Glomerular visceral epithelial cell (primary cell): ENCODE results near the gene MORC3.
"Not testable (repeated sequence)": the region's sequence is repeated elsewhere in the genome, so short reads cannot be mapped to it uniquely, and the experiment has no call there.

Experiments used
- DNase-seq: peaks from one replicate; pipeline ENCODE4 v3.0.0-alpha.2; 2016; ENCODE audit errors: extremely low spot score

The MORC3 gene

GRCh38 chr21:36385233-36386030, 65.4 kb downstream of the MORC3 start, which contains the start of gene CHAF1B:
CHAF1B (plus strand) TSS chr21:36385392; CDS start chr21:36386137, 745 bp downstream.
- DNase-seq, result peak; percentile 85

DNA sequence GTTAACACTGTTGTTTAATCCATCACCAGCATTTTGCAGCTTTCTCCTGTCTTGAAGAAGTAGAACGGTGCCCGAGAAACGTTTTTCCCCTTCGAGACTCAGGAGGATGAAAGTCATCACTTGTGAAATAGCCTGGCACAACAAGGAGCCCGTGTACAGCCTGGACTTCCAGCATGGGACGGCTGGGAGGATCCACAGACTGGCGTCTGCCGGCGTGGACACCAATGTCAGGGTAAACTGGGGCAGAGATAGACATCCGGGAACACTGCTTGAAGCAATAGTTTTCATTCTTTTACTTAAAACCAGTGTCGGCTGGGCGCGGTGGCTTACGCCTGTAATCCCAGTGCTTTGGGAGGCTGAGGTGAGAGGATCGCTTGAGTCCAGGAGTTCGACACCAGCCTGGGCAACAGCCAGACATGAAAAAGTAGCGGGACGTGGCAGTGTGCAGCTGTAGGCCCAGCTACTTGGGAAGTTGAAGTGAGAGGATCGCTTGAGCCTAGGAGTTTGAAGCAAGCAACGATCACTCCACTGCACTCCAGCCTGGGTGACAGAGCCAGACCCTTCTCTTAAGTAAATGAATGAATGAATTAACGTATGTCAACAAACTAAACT, 66.1 kb downstream of the MORC3 start:
- DNase-seq, result peak; percentile 12

- no peak for DNase-seq
These were observed 68.1 kb downstream of the MORC3 start for GRCh38 chr21:36388096-36388495.

DNA sequence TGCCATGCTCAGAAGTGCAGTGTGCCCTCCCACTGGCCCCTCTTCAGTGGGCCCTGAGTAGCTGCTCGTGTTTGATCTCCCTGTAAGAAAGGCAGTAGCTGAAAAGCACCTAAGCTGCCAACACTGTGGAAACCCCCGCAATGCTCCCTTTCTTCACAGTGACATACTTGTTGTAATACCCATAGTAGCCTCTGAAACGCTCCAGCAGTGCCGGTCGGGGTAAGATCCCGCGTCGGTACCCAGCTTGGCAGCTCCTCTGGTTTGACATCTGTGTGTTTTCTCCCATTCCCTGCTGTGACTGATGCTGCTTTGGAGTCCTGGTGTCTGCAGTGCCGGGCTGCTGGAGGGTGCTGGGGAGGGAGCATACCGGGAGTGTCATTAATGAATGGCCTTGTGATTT, 68.8 kb downstream of the MORC3 start:
- DNase-seq, result peak; percentile 73

DNA sequence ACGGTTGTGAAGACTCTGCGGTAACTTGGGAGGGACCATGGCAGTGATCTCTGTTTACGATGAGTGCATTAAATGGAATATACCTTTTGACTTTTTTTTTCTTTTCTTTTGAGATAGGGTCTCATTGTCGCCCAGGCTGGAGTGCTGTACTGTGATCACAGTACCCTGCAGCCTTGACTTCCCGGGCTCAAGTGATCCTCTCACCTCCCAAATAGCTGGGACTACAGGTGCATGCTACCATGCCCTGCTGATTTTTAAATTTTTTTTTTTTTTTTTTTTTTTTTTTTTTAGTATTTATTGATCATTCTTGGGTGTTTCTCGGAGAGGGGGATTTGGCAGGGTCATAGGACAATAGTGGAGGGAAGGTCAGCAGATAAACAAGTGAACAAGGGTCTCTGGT, 71.7 kb downstream of the MORC3 start:
- DNase-seq, result not testable (repeated sequence)

DNA sequence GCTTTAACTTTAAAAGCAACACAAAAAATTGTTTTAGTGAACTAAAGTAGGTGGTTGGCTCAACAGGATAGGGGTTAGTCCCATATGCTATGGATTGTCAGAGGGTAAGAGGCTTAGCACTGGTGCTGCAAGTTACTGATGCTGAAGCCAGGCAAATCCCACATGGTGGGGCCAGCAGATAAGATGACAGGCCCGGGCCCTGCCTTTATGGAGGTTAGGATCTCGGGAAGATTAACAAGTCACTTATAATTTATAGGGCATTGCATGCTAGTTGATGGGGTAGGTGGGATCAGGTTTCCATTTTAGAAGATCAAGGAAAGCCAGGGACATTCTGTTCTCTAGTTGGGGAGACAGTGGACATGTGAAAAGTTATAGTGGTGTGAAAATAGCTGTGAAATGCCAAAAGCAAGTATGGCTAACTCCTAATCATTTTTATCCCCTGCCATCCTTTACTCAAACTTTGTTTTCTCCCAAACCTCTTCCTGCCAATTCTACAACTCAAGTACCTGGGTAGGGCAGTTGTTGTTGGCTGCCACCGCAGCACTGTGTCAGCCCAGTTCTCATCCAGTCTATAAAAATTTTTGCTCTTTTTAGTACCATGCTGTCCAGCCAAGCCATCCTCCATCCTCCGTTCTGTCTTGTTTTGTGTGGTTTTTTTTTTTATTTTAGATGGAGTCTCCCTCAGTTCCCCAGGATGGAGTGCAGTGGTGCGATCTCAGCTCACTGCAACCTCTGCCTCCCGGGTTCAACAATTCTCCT, 75.5 kb downstream of the MORC3 start:
- DNase-seq, result no peak

GRCh38 chr21:36396325-36396724, 76.3 kb downstream of the MORC3 start:
- no peak for DNase-seq

- DNase-seq, result no peak
These were observed 77.0 kb downstream of the MORC3 start for GRCh38 chr21:36396971-36397370.

DNA sequence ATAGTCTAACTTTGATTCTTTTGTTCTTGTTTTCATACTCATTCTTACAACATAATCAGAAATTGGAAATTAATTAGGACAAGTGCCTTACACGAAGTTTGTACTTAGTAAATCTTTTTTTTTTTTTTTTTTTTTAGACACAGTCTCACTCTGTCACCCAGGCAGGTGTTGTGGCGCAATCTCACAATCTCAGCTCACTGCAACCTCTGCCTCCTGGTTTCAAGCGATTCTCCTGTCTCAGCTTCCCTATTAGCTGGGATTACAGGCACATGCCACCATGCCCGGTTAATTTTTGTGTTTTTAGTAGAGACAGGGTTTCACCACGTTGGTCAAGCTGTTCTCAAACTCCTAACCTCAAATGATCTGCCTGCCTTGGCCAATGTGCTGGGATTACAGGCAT, 77.6 kb downstream of the MORC3 start:
- no peak for DNase-seq

DNA sequence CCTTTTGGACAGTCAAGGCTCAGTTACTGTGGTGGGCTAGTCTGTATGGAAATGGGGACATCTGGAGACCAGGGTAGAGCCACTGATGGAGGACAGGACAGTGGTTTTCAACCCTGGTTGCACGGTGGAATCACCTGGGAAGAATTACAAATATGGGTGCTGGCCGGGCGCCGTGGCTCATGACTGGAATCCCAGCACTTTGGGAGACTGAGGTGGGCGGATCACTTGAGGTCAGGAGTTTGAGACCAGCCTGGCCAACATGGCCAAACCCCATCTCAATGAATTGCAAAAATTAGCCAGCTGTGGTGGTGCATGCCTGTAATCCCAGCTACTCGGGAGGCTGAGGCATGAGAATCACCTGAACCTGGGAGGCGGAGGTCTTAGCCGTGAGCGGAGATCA, 79.7 kb downstream of the MORC3 start:
- not testable (repeated sequence) for DNase-seq

- no peak for DNase-seq
These were observed 80.7 kb downstream of the MORC3 start for GRCh38 chr21:36400719-36401118.

DNA sequence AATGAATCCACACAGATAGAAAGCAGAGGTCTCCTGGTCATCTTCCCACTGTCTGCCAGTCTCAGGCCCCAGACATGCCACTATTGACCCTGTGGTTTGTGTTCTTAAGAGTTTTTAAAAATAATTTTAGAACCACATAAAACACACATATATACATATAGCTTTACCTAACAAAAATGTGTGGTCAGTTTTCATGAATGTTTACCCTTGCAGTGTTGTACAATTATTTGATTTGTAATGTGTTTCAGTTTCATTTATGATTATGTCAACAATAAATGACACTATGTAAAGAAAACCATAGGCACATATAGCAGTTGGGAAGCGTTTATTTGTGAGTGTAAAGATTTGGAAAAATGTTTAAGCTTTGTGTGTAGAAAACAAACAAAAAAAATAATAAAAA, 82.3 kb downstream of the MORC3 start:
- DNase-seq, result no peak

GRCh38 chr21:36403713-36404112, 83.7 kb downstream of the MORC3 start:
- DNase-seq, result no peak

DNA sequence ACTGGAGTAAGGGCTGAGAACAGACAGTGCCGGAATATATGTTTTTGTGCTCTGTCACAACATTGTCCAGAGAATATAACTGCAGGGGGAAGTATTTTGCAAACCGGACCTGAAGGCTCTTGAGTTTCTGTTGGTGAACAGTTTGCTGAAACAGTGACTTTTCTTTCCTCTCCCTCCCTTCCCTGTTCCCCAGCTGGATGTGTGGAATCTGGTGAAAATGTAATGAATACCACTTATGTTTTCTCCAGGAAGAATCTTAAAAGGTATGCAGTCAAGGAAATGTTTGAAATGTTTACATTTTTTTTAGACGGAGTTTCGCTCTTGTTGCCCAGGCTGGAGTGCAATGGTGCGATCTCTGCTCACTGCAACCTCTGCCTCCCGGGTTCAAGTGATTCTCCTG, 88.6 kb downstream of the MORC3 start:
- DNase-seq, result no peak

- DNase-seq, result no peak
These were observed 91.3 kb downstream of the MORC3 start for GRCh38 chr21:36411301-36411700.

DNA sequence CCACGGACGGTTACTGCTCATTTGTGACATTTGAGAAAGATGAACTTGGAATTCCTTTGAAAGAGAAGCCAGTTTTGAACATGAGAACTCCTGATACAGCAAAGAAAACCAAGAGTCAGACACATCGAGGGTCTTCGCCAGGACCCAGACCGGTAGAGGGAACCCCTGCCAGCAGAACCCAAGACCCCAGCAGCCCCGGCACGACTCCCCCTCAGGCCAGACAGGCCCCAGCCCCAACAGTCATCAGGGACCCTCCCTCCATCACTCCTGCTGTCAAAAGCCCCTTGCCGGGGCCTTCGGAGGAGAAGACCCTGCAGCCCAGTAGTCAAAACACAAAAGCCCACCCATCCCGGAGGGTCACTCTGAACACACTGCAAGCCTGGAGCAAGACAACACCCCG, 92.9 kb downstream of the MORC3 start:
- DNase-seq, result no peak

DNA sequence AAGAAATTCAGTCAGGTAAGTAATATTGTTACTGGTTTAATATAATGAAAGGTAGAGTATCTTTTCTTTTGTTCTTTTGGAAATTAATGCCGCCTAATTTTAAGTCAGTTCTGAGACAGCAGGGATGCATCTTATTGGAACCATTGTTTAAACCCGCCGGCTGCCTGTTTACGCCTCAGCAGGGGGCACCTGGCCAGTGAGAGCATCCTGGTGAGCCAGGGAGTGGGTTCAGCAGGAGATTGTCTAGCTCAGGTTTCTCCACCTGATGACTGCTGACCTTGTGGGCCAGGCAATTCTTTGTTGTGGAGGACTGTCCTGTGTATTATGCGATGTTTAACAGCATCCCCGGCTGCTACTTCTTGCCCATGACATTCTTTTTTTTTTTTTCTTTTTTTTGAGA, 95.4 kb downstream of the MORC3 start:
- no peak for DNase-seq

DNA sequence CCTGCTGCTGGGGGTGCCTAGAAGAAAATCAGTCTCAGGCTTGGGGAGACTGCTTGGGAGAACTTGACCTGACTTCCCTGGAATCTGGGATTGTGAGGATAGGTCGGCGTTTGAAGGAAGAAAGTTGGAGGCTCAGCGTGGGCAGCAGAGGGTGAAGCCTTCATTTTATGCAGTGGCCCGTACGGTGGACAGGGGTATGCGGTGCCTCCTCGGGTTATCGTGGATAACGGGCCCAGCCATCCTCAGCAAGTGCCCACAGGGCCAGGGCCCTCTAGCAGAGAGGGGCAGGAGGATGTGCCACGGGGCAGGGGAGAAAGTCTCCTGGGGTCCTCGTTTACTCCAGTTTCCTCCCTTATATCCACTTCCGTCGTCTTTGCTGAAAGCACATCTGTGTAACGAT, 99.2 kb downstream of the MORC3 start:
- no peak for DNase-seq

DNA sequence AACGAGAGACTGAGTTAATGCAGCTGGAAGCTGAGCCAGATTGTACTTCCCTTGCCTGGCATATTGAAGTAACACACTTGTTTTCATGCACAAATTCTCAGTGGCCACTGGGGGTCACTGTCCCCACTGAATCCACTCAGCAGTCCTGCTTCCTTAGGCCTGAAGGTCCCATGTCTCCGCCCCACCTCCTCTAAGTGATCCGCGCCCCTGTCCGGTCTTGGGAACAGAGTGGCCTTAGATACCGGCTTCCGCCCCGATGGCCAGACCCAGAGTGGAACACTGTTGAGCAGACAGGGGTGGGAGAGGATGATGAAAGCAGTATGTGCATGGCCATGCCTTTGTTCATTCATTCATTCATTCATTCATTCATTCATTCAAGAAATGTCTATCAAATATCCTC, 100.0 kb downstream of the MORC3 start:
- peak; percentile 89 for DNase-seq

DNA sequence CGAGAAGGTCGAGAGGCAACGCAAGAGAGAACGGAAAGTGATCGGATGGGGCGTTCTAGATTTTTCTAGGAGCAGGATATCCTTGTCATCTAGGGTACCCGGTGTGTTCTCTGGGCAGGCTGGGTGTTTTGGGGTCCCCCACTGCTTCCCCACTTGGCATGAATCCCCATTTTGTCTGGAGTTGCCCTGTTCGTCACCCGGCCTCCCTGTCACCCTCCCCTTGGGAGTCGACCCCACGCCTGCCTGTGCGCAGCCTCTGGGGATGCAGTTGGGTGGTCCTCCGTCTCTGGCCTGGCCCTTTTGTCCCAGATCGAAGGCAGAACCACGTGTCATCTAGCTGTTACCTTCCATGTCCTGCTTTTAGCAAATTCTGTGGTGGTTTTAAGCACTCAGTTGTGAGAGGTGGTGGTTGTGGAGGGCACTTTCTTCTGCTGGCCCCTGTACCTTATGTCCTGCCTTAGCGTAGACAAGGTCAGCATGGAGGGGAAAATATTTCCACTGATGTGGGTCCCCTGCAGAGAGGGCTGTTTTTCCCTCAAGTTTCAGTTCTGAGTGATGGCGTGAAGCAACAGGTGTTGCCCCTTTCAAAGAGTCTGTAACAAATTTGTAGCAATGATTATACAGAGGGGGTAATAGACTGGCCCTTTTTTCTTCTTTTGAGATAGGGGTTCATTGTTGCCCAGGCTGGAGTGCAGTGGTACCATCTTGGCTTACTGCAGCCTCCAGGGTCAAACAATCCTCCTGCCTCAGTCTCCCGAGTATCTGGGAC, 100.8 kb downstream of the MORC3 start:
- no peak for DNase-seq

DNA sequence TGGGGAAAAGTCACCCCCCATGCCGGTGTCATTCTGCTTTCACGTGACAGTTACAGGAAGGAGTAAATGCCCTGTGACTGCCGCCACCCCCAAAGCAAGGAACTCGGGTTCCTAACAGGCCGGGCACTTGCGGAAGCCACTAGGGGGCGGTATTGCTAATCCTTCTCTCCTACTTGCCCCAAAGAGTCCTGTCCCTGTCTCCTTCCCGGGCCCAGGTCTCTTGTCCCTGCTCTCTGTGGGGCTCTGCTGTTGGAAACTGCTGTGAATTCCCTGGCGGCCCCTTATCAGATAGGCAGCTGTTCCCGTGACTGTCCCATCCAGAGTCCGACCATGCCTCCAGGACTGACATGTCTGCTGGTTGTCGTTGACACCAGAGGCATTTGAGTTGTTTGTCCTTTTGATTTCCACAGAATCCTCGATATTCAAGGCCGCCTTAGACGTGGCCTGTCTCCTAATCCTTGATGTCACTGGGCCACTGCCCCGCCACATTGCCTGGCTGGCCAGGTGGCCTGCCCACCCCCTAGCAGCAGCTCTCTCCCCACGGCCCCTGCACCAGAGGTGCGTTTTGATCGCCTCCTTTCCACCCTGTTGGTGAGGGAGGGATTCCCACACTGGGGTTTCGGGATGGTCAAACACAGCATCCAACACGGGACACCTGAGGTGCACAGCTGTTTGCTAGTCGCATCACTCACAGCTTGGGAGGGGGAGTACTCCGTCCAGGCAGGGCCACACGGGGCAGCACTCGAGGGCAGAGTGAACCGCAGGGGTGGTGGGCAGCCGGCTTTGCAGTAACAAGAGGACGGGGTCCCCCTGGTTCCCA, 102.5 kb downstream of the MORC3 start:
- DNase-seq, result peak; percentile 72
